Uterus (tissue), 2 donors: Measurements from ENCODE around the gene GLI1.

Source experiments
- POLR2A ChIP-seq, 2 donors: fragments of 450-650 bp; IDR thresholded peaks; one replicate each; pipeline ENCODE4 v1.6.1; 2016; ENCODE audit warnings: antibody characterized with exemption in 2 of 2, mild to moderate bottlenecking in 1 of 2, moderate library complexity in 1 of 2
- TF ChIP-seq, protein P1 (sequence below), 4 experiments: fragments of 200-600 bp in 2 of 4; fragments of 450-650 bp in 2 of 4; sonication (generic) in 2 of 4; IDR thresholded peaks; one replicate each; pipeline ENCODE4 v1.5.1; 2016 to 2019; ENCODE audit warnings: antibody characterized with exemption in 4 of 4, mild to moderate bottlenecking in 2 of 4, moderate library complexity in 1 of 4

DNA sequence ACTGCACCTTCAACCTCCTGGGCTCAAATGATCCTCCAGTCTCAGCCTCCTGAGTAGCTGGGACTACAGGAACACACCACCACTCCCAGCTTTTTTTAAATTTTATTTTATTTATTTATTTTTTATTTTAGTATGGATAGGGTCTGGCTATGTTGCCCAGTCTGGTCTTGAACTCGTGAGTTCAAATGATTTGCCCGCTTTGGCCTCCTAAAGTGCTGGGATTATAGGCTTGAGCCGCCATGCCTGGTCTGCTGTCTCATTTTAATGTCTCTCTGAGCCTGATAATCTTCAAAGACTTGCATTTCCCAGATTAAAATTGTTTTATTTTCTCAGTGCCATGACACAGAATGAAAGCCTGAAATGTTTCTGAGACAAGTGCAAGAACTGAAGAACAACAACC is 26.2 kb upstream of the GLI1 start:
- TF ChIP-seq POLR2A (IDR thresholded peaks at IDR 0.05): no peak
- TF ChIP-seq, protein P1, sequence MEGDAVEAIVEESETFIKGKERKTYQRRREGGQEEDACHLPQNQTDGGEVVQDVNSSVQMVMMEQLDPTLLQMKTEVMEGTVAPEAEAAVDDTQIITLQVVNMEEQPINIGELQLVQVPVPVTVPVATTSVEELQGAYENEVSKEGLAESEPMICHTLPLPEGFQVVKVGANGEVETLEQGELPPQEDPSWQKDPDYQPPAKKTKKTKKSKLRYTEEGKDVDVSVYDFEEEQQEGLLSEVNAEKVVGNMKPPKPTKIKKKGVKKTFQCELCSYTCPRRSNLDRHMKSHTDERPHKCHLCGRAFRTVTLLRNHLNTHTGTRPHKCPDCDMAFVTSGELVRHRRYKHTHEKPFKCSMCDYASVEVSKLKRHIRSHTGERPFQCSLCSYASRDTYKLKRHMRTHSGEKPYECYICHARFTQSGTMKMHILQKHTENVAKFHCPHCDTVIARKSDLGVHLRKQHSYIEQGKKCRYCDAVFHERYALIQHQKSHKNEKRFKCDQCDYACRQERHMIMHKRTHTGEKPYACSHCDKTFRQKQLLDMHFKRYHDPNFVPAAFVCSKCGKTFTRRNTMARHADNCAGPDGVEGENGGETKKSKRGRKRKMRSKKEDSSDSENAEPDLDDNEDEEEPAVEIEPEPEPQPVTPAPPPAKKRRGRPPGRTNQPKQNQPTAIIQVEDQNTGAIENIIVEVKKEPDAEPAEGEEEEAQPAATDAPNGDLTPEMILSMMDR (IDR thresholded peaks at IDR 0.05): no peak
